ENCODE measurements around the gene PSME3IP1.
A peak's percentile ranks its signal among the peaks of the same experiment; 100 is the strongest.

PSME3IP1 gene

GRCh38 chr16:57159447-57159846, 26.4 kb downstream of the PSME3IP1 start:
- H3K4me1 Mint-ChIP-seq, result peaks cover 8% of the 10 kb centered on the region
- no peak for TF ChIP-seq CTCF (IDR thresholded peaks at IDR 0.05; ENCODE audit: unreplicated experiment in 3 of 3)
- H3K9me3 Mint-ChIP-seq, result no peaks in the 10 kb centered on the region
- H3K36me3 Mint-ChIP-seq (ENCODE audit: low read depth), result peaks cover 76% of the 10 kb centered on the region
- no peak overlapping the region for H3K4me3 Mint-ChIP-seq
- H3K27ac Mint-ChIP-seq, result peak overlapping the region; percentile 51 to 74 (median 54)
- H3K27me3 Mint-ChIP-seq (ENCODE audit: low read depth), result no peaks in the 10 kb centered on the region

- no peaks in the 10 kb centered on the region for H3K9me3 Mint-ChIP-seq
- no peak for TF ChIP-seq CTCF (IDR thresholded peaks at IDR 0.05; ENCODE audit: unreplicated experiment in 3 of 3)
- H3K36me3 Mint-ChIP-seq (ENCODE audit: low read depth), result peaks cover 81% of the 10 kb centered on the region
- peaks cover 8% of the 10 kb centered on the region for H3K4me1 Mint-ChIP-seq
- H3K4me3 Mint-ChIP-seq, result no peak overlapping the region
- no peak overlapping the region for H3K27ac Mint-ChIP-seq
- no peaks in the 10 kb centered on the region for H3K27me3 Mint-ChIP-seq (ENCODE audit: low read depth)
Observed at GRCh38 chr16:57157533-57157932, 28.3 kb downstream of the PSME3IP1 start.

GRCh38 chr16:57156351-57156703, 29.5 kb downstream of the PSME3IP1 start:
- H3K4me3 Mint-ChIP-seq, result no peak overlapping the region
- no peaks in the 10 kb centered on the region for H3K27me3 Mint-ChIP-seq (ENCODE audit: low read depth)
- H3K4me1 Mint-ChIP-seq, result peaks cover 8% of the 10 kb centered on the region
- TF ChIP-seq CTCF (IDR thresholded peaks at IDR 0.05; ENCODE audit: unreplicated experiment in 3 of 3), result no peak
- peaks cover 84% of the 10 kb centered on the region for H3K36me3 Mint-ChIP-seq (ENCODE audit: low read depth)
- no peaks in the 10 kb centered on the region for H3K9me3 Mint-ChIP-seq
- H3K27ac Mint-ChIP-seq, result no peak overlapping the region

- TF ChIP-seq CTCF (IDR thresholded peaks at IDR 0.05; ENCODE audit: unreplicated experiment in 3 of 3), result no peak
- H3K27me3 Mint-ChIP-seq (ENCODE audit: low read depth), result no peaks in the 10 kb centered on the region
- H3K36me3 Mint-ChIP-seq (ENCODE audit: low read depth), result peaks cover 80% of the 10 kb centered on the region
- no peak overlapping the region for H3K27ac Mint-ChIP-seq
- no peak overlapping the region for H3K4me3 Mint-ChIP-seq
- H3K4me1 Mint-ChIP-seq, result peaks cover 8% of the 10 kb centered on the region
- H3K9me3 Mint-ChIP-seq, result no peaks in the 10 kb centered on the region
Observed at GRCh38 chr16:57155702-57156350, 30.0 kb downstream of the PSME3IP1 start.

- H3K4me3 Mint-ChIP-seq, result no peak overlapping the region
- TF ChIP-seq CTCF (IDR thresholded peaks at IDR 0.05; ENCODE audit: unreplicated experiment in 3 of 3), result no peak
- no peak overlapping the region for H3K27ac Mint-ChIP-seq
- peaks cover 65% of the 10 kb centered on the region for H3K36me3 Mint-ChIP-seq (ENCODE audit: low read depth)
- H3K4me1 Mint-ChIP-seq, result no peaks in the 10 kb centered on the region
- no peaks in the 10 kb centered on the region for H3K9me3 Mint-ChIP-seq
- no peaks in the 10 kb centered on the region for H3K27me3 Mint-ChIP-seq (ENCODE audit: low read depth)
Observed at GRCh38 chr16:57153841-57154240, 32.0 kb downstream of the PSME3IP1 start.

Data from nephron (organoid).